Measurements from ENCODE around the gene SF3A1. TPM values are rescaled to one million over a fixed set of nuclear protein-coding genes. Genes with fewer than 3 reads are reported as not detected.
A peak's percentile ranks its signal among the peaks of the same experiment; 100 is the strongest.

Gene SF3A1
- total RNA-seq, 1 donor from 2014 or later: 157 TPM

GRCh38 chr22:30328466-30329049 lies 28.1 kb downstream of the SF3A1 start:
- no peak for TF ChIP-seq CTCF (IDR thresholded peaks at IDR 0.05; ENCODE audit: partially characterized antibody, unreplicated experiment)
- Mint-ChIP-seq H3K27me3 (ENCODE audit: unreplicated experiment) (peaks cover 3% of the 10 kb centered on the region), H3K27ac (ENCODE audit: unreplicated experiment) (no peak overlapping the region), H3K4me3 (ENCODE audit: unreplicated experiment) (no peak overlapping the region), H3K9me3 (ENCODE audit: unreplicated experiment) (peaks cover 5% of the 10 kb centered on the region), H3K36me3 (ENCODE audit: unreplicated experiment) (peaks cover 4% of the 10 kb centered on the region), H3K4me1 (ENCODE audit: low read depth, unreplicated experiment) (peaks cover 6% of the 10 kb centered on the region)
- DNase-seq: no peak

GRCh38 chr22:30327864-30328345 lies 28.8 kb downstream of the SF3A1 start:
- Mint-ChIP-seq H3K27ac (ENCODE audit: unreplicated experiment) (no peak overlapping the region), H3K27me3 (ENCODE audit: unreplicated experiment) (peaks cover 3% of the 10 kb centered on the region), H3K4me1 (ENCODE audit: low read depth, unreplicated experiment) (peaks cover 6% of the 10 kb centered on the region), H3K9me3 (ENCODE audit: unreplicated experiment) (peaks cover 5% of the 10 kb centered on the region), H3K36me3 (ENCODE audit: unreplicated experiment) (peaks cover 4% of the 10 kb centered on the region), H3K4me3 (ENCODE audit: unreplicated experiment) (peak overlapping the region; percentile 81)
- no peak for TF ChIP-seq CTCF (IDR thresholded peaks at IDR 0.05; ENCODE audit: partially characterized antibody, unreplicated experiment)
- DNase-seq: no peak

- H3K4me3 Mint-ChIP-seq (ENCODE audit: unreplicated experiment): peak within 1 kb of the TSS; percentile 81
- DNase-seq: peak; percentile 84
- no peak for TF ChIP-seq CTCF (IDR thresholded peaks at IDR 0.05; ENCODE audit: partially characterized antibody, unreplicated experiment)
- peaks cover 3% of the 10 kb centered on the region for H3K27me3 Mint-ChIP-seq (ENCODE audit: unreplicated experiment)
- H3K9me3 Mint-ChIP-seq (ENCODE audit: unreplicated experiment): peaks cover 5% of the 10 kb centered on the region
- peaks cover 4% of the 10 kb centered on the region for H3K36me3 Mint-ChIP-seq (ENCODE audit: unreplicated experiment)
- peaks cover 6% of the 10 kb centered on the region for H3K4me1 Mint-ChIP-seq (ENCODE audit: low read depth, unreplicated experiment)
- no peak within 1 kb of the TSS for H3K27ac Mint-ChIP-seq (ENCODE audit: unreplicated experiment)
Observed at GRCh38 chr22:30326706-30327362, 29.9 kb downstream of the SF3A1 start, which contains the start of gene TBC1D10A. TBC1D10A (minus strand) TSS chr22:30326941; CDS start chr22:30326881, 60 bp downstream.

- H3K9me3 Mint-ChIP-seq (ENCODE audit: unreplicated experiment): peaks cover 7% of the 10 kb centered on the region
- peak overlapping the region; percentile 78 for H3K4me3 Mint-ChIP-seq (ENCODE audit: unreplicated experiment)
- TF ChIP-seq CTCF (IDR thresholded peaks at IDR 0.05; ENCODE audit: partially characterized antibody, unreplicated experiment): no peak
- H3K27ac Mint-ChIP-seq (ENCODE audit: unreplicated experiment): no peak overlapping the region
- peaks cover 4% of the 10 kb centered on the region for H3K36me3 Mint-ChIP-seq (ENCODE audit: unreplicated experiment)
- H3K27me3 Mint-ChIP-seq (ENCODE audit: unreplicated experiment): peaks cover 3% of the 10 kb centered on the region
- DNase-seq: no peak
- peaks cover 6% of the 10 kb centered on the region for H3K4me1 Mint-ChIP-seq (ENCODE audit: low read depth, unreplicated experiment)
Observed at GRCh38 chr22:30326255-30326705, 30.4 kb downstream of the SF3A1 start.

GRCh38 chr22:30325724-30326254 lies 30.9 kb downstream of the SF3A1 start:
- no peak for TF ChIP-seq CTCF (IDR thresholded peaks at IDR 0.05; ENCODE audit: partially characterized antibody, unreplicated experiment)
- Mint-ChIP-seq H3K4me3 (ENCODE audit: unreplicated experiment) (peak overlapping the region; percentile 78), H3K36me3 (ENCODE audit: unreplicated experiment) (peaks cover 4% of the 10 kb centered on the region), H3K4me1 (ENCODE audit: low read depth, unreplicated experiment) (peaks cover 6% of the 10 kb centered on the region), H3K27me3 (ENCODE audit: unreplicated experiment) (peaks cover 3% of the 10 kb centered on the region), H3K9me3 (ENCODE audit: unreplicated experiment) (peaks cover 7% of the 10 kb centered on the region), H3K27ac (ENCODE audit: unreplicated experiment) (no peak overlapping the region)
- no peak for DNase-seq
